K562 (cell line): Measurements from ENCODE around the gene MAN1B1. TPM values are rescaled to one million over a fixed set of nuclear protein-coding genes. Genes with fewer than 3 reads are reported as not detected.

ENCODE experiments used
- CBX3 ChIP-seq, 2 experiments: IDR thresholded peaks; 1 replicate in 1 of 2; 2 replicates in 1 of 2; pipeline ENCODE4 v1.6.1; 2012; ENCODE audit warnings: inconsistent platforms in 2 of 2, low read length in 2 of 2, borderline replicate concordance in 1 of 2, control low read depth in 1 of 2
- ELK3 ChIP-seq: fragments of 450-650 bp; formaldehyde crosslinking; IDR thresholded peaks from 2 replicates; pipeline ENCODE4 v1.4.0; 2020; ENCODE audit warnings: mild to moderate bottlenecking
- FOXA3 ChIP-seq, 2 experiments: fragments of 450-650 bp in 1 of 2; sonication (generic) in 1 of 2; formaldehyde crosslinking; IDR thresholded peaks in 1 of 2; conservative IDR thresholded peaks in 1 of 2; 2 replicates each; pipeline versions ENCODE4 v1.4.0 to v1.8.0; 2020 to 2022; ENCODE audit warnings: mild to moderate bottlenecking in 2 of 2, missing genetic modification reagents in 1 of 2
- KAT8 ChIP-seq: fragments of 450-650 bp; IDR thresholded peaks from 2 replicates; pipeline ENCODE4 v1.6.1; 2016; ENCODE audit warnings: low read depth, mild to moderate bottlenecking
- KDM5B ChIP-seq: fragments of 200-600 bp; sonication (generic); IDR thresholded peaks from 2 replicates; pipeline ENCODE4 v1.6.1; 2012; ENCODE audit warnings: low read depth, mild to moderate bottlenecking, moderate library complexity, low read length, control low read depth, inconsistent platforms; ENCODE audit not compliant: insufficient replicate concordance
- KLF1 ChIP-seq: fragments of 450-650 bp; IDR thresholded peaks from 2 replicates; pipeline ENCODE4 v1.6.1; 2016; ENCODE audit warnings: missing genetic modification characterization, missing compliant biosample characterization
- MCM5 ChIP-seq: fragments of 450-650 bp; IDR thresholded peaks from 2 replicates; pipeline ENCODE4 v1.6.1; 2016; ENCODE audit warnings: low read depth
- MTF1 ChIP-seq: fragments of 250-450 bp; sonication (Bioruptor Pico); IDR thresholded peaks from 2 replicates; pipeline ENCODE4 v1.9.0; 2021; ENCODE audit warnings: moderate library complexity, mild to moderate bottlenecking, inconsistent platforms, borderline replicate concordance
- MYC ChIP-seq, 2 experiments: fragments of 250-450 bp in 1 of 2; sonication (Bioruptor Pico) in 1 of 2; IDR thresholded peaks; 2 replicates each; pipeline versions ENCODE4 v1.5.1 to v1.6.1; 2012 to 2021; ENCODE audit warnings: low read depth in 2 of 2, borderline replicate concordance in 1 of 2, improper control_type of control experiment in 1 of 2, low read length in 1 of 2, mild to moderate bottlenecking in 1 of 2, moderate library complexity in 1 of 2
- NFE2 ChIP-seq: IDR thresholded peaks from 2 replicates; pipeline ENCODE4 v1.6.1; 2014; ENCODE audit warnings: antibody characterized with exemption, low read depth
- SRF ChIP-seq, 2 experiments: fragments of 250-450, 450-650 bp in 1 of 2; sonication (Bioruptor Pico) in 1 of 2; sonication (generic) in 1 of 2; formaldehyde crosslinking; IDR thresholded peaks; 2 replicates each; pipeline versions ENCODE4 v1.5.0 to v1.5.1; 2020 to 2022; ENCODE audit warnings: mild to moderate bottlenecking in 1 of 2, missing genetic modification reagents in 1 of 2
- TAF15 ChIP-seq: fragments of 200-400 bp; formaldehyde crosslinking; IDR thresholded peaks from 2 replicates; pipeline ENCODE4 v1.6.1; 2017; ENCODE audit warnings: mild to moderate bottlenecking, low read depth, low read length, moderate library complexity
- TAL1 ChIP-seq: fragments of 450-650 bp; IDR thresholded peaks from 2 replicates; pipeline ENCODE4 v1.6.1; 2016; ENCODE audit warnings: mild to moderate bottlenecking
- THRA ChIP-seq: fragments of 450-650 bp; IDR thresholded peaks from 2 replicates; pipeline ENCODE4 v1.6.1; 2017; ENCODE audit warnings: mild to moderate bottlenecking, moderate library complexity
- USF2 ChIP-seq: sonication (generic); formaldehyde crosslinking; IDR thresholded peaks from 2 replicates; pipeline ENCODE4 v1.5.0; 2020; ENCODE audit warnings: missing genetic modification reagents
- ZBTB12 ChIP-seq: fragments of 250-450 bp; sonication (Bioruptor Pico); IDR thresholded peaks from 2 replicates; pipeline ENCODE4 v1.4.0; 2020
- ZEB2 ChIP-seq: fragments of 450-650 bp; IDR thresholded peaks from 2 replicates; pipeline ENCODE4 v1.6.1; 2016
- ZKSCAN1 ChIP-seq: fragments of 150-350 bp; IDR thresholded peaks from 2 replicates; pipeline ENCODE4 v1.6.1; 2016; ENCODE audit warnings: low read depth, low read length
- ZNF197 ChIP-seq: fragments of 200-800 bp; sonication (Bioruptor generic); IDR thresholded peaks from 2 replicates; pipeline ENCODE4 v1.6.1; 2016; ENCODE audit warnings: low read depth, missing genetic modification characterization, missing compliant biosample characterization
- ZNF282 ChIP-seq: sonication (generic); formaldehyde crosslinking; IDR thresholded peaks from 2 replicates; pipeline ENCODE4 v1.8.1; 2023; ENCODE audit warnings: missing genetic modification reagents
- ZNF408 ChIP-seq: fragments of 250-450 bp; sonication (Bioruptor Pico); IDR thresholded peaks from 2 replicates; pipeline ENCODE4 v1.4.0; 2020; ENCODE audit warnings: low read depth, mild to moderate bottlenecking, moderate library complexity
- ZNF511 ChIP-seq: sonication (generic); formaldehyde crosslinking; IDR thresholded peaks from 2 replicates; pipeline ENCODE4 v1.8.0; 2022; ENCODE audit warnings: mild to moderate bottlenecking, missing genetic modification reagents
- ZNF589 ChIP-seq: fragments of 200-800 bp; sonication (Bioruptor generic); IDR thresholded peaks from 2 replicates; pipeline ENCODE4 v1.6.1; 2016; ENCODE audit warnings: low read depth, missing genetic modification characterization, missing compliant biosample characterization
- polyA plus RNA-seq, 8 experiments: library from polyadenylated mRNA; depleted of rRNA in 4 of 8; stranded (reverse) in 5 of 8; unstranded in 3 of 8; fragments of >200 nt; fragmentation: Nextera tagmentation in 2 of 8; fragmentation: Illumina TruSeq in 1 of 8; extraction: Ambion mirVana in 2 of 8; extraction: Trizol in 1 of 8; gene quantifications; 2 replicates each; pipeline versions ENCODE4 v1.2.1 to v1.2.3, GENCODE V29; 2011 to 2014; ENCODE audit warnings: inconsistent platforms in 1 of 8, missing spikeins in 1 of 8
- total RNA-seq, 7 experiments: library from RNA; depleted of rRNA in 6 of 7; stranded (reverse); fragments of >200 nt in 6 of 7; fragmentation: Illumina TruSeq in 2 of 7; extraction: Trizol in 2 of 7; gene quantifications; 2 replicates each; pipeline versions ENCODE4 v1.2.1 to v1.2.3, GENCODE V29; 2011 to 2021; ENCODE audit warnings: low replicate concordance in 1 of 7

MAN1B1 gene
- total and polyA plus RNA-seq, 9 of the 15 experiments (the other 6 are each of a cell fraction or from before 2014, with no cell fraction given) = 0.55 to 36.6 (median 27.3) TPM

- TF ChIP-seq MYC (IDR thresholded peaks at IDR 0.05; ENCODE audit: low read depth, low read length) (peak; percentile 94), MYC (CRISPR knock-in tag; IDR thresholded peaks at IDR 0.05; ENCODE audit: borderline replicate concordance, low read depth) (peak; percentile 53; the same call in 1 of the 2 replicates), ZNF408 (no peak), ZNF511 (peak; percentile 14; the same call in 1 of the 2 replicates), TAL1 (no peak), ZKSCAN1 (0 out of 2 replicates have a peak, but pooled peaks have one; percentile 54), NFE2 (no peak), FOXA3 (CRISPR knock-in tag; conservative IDR thresholded peaks at IDR 0.05 in 1 of 2, IDR thresholded peaks at IDR 0.05 in 1 of 2) (no peak), KAT8 (no peak), ELK3 (CRISPR knock-in tag) (no peak), KDM5B (peak; percentile 57), MCM5 (no peak), KLF1 (tag) (peak; percentile 95), USF2 (no peak), ZBTB12 (CRISPR knock-in tag) (no peak), TAF15 (no peak; the same call in 1 of the 2 replicates), ZNF589 (CRISPR knock-in tag) (peak; percentile 36; the same call in 1 of the 2 replicates), CBX3 (IDR thresholded peaks at IDR 0.05; ENCODE audit: borderline replicate concordance in 1 of 2, low read length in 2 of 2) (peak in 1 of 2 experiments; percentile 77; a peak in 2 of 3 replicates), SRF (CRISPR knock-in tag; IDR thresholded peaks at IDR 0.05) (no peak), ZNF197 (CRISPR knock-in tag) (no peak), ZNF282 (CRISPR knock-in tag) (no peak; the same call in 1 of the 2 replicates), ZEB2 (no peak), MTF1 (CRISPR knock-in tag) (no peak), THRA (no peak)
Observed at GRCh38 chr9:137129456-137130175, 42.8 kb downstream of the MAN1B1 start (continued).
